NCI-H446 (cell line): ENCODE measurements around the gene DTX4.

Experiments used
- DNase-seq, 2 experiments: peaks; one replicate each; lab custom pipeline; 2025; lab: John Stamatoyannopoulos, UW

Gene DTX4

DNA sequence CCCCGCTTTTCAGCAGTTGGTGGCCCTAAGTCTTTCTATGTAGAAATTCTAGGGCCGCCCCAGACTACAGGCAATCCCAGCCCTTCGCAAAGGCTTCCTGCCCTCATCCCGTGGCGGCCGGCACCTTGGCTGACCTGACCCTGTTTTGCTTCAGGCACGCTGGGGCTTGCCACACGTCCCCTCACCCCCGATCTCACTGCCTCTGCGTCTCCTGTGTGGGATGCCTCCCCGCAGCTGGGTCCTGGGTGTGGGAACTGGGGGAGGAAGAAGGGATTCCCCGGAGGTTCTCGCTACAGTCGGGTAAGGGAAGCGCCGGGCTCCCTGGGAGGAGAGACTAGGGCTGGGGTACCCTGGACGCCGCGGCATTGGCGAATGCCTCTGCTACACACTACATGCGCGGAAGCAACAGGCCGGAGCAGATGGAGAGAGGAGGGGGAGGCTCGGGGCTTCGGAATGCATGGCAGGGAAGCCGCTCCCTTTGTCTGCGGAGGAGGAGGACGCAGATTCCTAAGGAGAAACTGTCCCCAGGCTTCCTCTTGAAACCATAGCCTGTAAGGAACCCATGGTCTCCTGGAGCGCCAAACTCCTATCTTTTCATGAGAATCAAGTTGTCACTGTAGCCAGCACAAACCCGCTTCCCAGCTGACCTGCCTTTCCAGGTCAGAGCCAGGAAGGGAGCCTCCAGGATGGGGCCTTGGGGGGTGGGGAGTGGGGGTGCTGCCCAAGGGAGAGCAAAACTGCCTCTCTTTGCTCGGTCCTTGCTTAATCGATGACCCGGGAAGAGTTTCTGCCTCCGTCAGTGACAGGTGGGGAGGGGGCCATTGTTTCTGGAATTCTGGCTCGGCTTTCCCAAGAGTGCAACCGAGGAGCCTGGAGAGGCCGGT lies 1.4 kb downstream of the DTX4 start:
- no peak for DNase-seq

DNA sequence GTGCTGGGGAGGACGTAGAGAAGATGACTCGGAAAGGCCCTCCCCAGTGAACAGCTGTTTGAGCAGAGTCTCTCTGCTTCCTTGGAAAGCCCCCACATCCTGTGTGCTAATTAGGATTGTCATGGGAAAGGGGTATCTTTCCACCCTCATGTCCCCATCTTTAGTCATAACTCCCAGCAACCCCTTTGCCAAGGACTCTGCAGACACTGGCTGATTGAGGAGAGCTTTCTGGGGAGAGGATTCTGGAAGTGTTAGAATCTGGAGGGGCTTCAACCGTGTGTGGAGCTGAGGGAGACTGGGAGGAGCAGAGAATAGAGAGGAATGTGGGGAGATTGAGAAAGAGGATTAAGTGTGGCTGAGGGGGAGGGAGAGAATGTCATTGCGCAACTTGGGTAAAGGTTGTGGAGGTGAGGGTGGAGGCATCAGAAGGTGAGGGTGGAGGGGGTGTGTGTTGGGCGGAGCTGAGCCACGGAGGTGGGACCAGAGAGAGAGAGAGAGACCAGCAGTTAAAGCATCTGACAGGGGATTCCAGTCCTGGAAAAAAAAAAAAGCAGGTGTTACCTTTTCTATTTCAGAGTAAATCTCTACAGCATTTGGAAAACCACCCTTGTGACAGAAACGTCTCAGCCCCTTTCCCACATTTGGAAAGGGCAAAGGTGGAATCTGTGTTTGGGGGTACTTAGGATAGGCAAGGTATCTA lies 2.2 kb downstream of the DTX4 start:
- DNase-seq = no peak

GRCh38 chr11:59174664-59175033 lies 2.7 kb downstream of the DTX4 start:
- no peak for DNase-seq

DNA sequence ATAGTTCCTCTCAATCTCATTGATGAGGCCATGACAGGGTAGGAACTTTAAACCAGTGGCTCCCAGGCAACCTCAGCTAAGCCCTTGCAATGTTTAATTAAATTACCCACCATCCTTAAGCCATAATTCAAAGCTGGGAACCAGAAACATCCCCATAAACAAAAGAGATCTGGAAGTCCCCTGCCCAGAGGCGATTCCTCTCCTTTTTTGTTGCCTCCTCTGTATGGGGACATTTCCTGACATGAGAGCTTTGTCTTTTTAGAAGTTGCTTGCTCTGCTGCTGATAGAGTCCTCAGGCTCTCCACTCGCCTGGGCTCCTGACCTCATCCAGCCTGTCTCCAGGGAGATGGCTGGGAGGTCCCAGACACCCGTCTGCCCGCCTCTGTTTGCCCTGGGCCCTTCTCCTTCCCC lies 3.2 kb downstream of the DTX4 start:
- DNase-seq = no peak

GRCh38 chr11:59176330-59176729 lies 4.4 kb downstream of the DTX4 start:
- DNase-seq = no peak

- no peak for DNase-seq
Observed at GRCh38 chr11:59178402-59178801, 6.5 kb downstream of the DTX4 start.

- DNase-seq = no peak
Observed at GRCh38 chr11:59179121-59179520, 7.2 kb downstream of the DTX4 start.

DNA sequence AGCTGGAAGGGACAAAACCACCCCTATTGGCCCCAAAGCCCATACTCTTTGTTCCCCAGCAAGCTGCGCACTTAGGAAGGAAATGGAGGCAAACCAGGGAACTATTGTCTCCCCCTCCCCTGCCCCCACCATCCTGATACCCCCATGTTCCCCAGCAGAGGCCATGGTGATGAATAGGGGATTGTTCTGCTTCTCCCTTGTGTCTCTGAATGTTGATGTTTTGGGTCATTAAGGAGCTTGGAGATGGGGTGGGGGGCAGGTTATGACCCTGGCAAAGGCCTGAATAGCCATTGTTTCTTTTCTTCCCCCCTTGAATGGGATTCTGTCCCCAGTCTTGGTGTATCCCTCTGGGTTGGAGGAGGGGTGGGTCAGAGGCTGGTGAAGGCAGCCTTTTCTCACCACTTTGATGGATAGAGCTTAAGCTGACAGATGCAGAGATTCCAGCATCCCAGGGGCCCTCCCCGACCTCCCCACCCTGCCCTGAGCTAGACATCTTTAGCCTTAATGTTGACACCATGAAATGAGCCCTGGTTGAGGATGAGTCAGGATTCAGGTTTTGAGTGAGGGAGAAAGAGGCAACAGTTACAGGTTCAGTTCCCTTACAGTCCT lies 8.3 kb downstream of the DTX4 start:
- DNase-seq = no peak

- no peak for DNase-seq
Observed at GRCh38 chr11:59180907-59181306, 9.0 kb downstream of the DTX4 start.

- DNase-seq = no peak
Observed at GRCh38 chr11:59181746-59182456, 10.0 kb downstream of the DTX4 start.

DNA sequence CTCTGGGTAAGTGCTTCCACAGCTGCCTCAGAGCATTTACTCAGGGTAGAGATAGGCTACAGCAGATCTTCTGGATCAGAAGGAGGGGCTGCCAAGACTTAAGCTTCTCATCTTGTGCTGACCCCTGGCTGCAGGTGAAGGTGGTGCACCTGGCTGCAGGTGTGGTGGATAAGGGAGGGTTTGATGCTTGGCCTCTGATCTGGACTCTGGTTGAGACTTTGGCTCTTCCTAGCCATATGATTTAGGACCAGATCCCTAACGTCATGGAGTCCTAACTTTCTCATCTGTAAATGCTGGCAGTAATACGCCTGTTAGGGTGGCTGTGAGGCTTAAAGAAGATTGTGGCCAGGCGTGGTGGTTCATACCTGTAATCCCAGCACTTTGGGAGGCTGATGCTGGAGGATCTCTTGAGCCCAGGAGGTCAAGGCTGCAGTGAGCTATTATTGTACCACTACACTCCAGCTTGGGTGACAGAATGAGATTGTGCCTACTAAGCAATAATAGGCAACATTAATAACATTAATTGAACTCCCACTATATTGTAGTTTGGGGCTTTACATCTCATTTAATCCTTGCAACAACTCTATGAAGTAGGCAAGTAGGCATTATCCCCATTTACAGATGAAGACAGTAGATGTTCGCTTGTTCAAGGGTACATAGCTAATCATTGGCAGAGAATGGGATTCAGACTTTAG lies 10.7 kb downstream of the DTX4 start:
- no peak for DNase-seq

DNA sequence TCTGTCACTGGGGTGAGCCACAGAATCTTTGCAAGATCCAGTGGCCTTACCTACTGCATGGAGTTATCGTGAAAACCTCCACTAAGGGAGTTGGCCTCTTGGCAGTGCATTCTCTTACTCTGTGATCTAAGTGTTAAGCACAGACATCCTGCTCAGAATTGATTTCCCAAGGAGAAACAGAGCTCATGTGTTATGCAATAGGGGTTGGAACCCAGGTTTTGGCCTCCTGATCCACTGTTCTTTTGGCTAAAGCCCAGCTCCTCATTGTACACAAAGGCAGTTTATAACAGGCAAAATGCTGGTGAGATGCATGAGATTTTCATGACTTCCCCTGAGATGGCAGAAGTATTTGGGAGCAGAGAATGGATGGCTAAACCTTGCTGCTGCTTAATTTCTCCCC lies 11.8 kb downstream of the DTX4 start:
- no peak for DNase-seq

- DNase-seq = no peak
Observed at GRCh38 chr11:59184691-59185339, 12.9 kb downstream of the DTX4 start.

- no peak for DNase-seq
Observed at GRCh38 chr11:59185386-59185945, 13.5 kb downstream of the DTX4 start.

DNA sequence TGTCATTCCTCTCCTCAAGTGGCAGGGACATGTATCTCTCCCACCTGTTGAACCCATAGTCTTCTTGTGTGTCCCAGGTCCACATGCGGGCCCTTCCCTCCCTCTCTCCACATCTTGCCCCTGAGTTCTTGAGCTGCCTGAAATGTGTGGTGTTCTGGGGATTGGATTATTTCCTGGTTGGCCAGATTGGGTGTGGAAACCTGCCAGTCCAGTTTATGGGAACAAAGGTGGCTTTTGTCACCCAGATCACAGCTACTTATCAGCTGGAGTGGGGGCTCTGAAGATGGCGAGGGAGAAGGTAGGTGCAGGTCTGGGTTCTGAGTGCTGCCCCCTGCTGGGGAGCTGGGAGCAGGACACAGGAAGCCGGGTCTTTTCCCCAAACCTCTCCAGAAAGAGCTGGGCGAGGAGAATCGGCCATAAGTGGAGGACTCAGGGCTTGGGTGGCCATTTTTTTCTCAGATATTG lies 14.2 kb downstream of the DTX4 start:
- DNase-seq = no peak

- no peak for DNase-seq
Observed at GRCh38 chr11:59187035-59187434, 15.1 kb downstream of the DTX4 start.

DNA sequence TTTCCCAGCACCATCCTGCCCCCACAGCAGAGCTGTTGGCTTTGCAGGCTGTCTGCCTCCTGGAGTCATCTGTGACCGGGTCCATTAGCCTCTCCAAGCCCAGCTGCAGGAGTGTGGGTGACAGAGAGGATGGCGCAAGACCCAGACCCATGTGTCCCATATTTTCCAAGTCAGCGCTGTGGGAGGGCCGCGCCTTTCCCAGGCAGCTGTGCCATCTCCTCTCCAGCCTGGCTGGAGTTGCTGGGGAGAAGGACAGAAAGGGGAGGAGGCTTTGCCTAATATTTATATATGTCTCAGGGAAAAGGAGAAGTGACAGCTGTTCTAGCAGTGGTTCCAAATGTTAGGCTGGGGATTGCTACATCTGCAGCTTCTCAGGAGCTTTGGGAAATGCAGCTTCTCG lies 15.7 kb downstream of the DTX4 start:
- no peak for DNase-seq

GRCh38 chr11:59188954-59189353 lies 17.0 kb downstream of the DTX4 start:
- no peak for DNase-seq

DNA sequence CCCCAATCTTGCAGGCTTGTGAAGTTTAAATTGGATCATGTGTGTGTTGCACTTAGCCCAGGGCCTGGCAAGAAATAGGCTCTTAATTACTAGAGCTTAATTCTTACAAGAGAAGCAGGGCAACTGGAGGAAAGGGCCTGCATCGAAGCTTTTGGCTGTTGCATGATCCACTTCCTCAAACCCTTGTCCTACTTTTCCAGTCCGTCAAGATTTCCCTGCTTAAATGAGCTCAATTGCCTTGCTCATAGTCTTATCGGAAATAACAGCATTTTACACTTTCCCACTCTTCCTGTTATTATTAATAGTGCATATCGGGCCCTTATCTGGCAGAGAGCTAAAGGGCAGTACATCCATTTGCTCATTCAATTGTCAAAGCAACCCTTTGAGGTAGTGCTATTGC lies 18.1 kb downstream of the DTX4 start:
- DNase-seq = no peak

- no peak for DNase-seq
Observed at GRCh38 chr11:59191095-59191494, 19.2 kb downstream of the DTX4 start.

- DNase-seq = no peak
Observed at GRCh38 chr11:59191890-59192289, 20.0 kb downstream of the DTX4 start.
